NCI-H128 (cell line): ENCODE results near the gene FSTL5.

ENCODE experiments used
- DNase-seq: peaks from one replicate; lab custom pipeline; 2025; ENCODE audit not compliant: unreplicated experiment; lab: John Stamatoyannopoulos, UW

The FSTL5 gene

DNA sequence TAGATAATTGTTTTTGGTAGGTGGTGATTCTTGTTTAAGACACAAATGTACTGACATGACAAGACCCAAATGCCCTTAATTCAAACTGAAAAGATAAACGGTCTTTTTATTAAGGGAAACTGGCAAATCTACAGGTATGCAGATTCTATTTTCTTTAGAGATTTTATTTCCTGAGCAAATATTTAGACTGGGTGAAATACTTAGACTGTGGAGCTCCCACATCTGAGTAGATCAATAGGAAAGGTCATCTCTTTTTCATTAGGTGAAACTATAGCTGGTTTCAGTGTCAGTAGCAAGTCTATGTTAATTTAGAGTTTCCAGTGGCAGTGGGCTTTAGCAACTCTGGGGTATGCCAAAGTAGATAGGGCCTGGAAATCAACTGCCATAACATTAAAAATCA lies 446.7 kb downstream of the FSTL5 start:
- DNase-seq, result no peak

GRCh38 chr4:161714931-161715330 lies 448.9 kb downstream of the FSTL5 start:
- no peak for DNase-seq

DNA sequence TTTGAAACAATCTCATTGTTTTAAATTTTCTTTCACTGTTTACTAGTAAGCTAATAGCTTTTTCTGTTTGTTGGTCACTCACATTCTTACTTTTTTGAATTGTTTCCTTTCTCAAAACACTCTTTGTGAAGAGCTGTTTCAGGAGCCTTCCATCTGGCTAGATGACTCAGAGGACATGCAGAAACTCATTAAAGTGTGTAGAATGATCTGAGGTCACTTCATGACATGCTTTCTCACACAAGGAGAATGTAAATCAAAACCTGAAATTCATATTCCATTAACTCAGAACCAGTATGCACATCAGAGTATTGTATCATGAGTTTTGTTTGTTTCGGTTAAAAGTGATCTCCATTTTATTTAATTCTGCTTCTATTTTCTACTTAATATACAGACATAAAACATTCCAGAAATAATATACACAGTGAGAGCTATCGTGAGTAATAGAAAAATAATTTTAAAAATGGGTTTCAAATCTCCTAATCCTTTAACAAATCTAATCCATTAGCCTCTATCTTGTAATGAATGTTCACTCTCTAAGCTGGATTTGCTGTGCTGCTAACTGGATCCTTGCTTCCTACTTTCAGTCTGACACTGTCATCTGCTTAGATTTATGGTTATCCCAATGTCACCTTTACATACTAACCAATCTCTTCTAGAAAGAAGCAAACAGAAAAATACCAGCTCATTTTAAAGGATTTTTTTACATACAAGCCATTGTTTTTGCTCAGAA lies 449.6 kb downstream of the FSTL5 start:
- DNase-seq, result no peak

- DNase-seq, result no peak
Measured at GRCh38 chr4:161704653-161705052, 459.1 kb downstream of the FSTL5 start.

DNA sequence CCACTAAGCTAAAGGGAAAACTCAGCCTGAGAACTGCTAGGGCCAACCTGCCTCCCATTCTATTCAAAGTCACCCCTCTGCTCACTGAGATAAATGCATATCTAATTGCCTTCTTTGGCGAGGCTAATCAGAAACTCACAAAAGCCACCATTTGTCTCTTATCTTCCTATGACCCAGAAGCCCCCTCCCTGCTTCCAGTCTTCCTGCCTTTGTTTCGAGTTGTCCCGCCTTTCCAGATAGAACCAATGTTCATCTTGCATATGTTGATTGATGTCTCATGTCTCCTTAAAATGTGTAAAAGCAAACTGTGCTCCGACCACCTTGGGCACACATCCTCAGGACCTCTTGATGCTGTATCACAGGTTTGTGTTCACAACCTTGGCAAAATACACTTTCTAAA lies 459.8 kb downstream of the FSTL5 start:
- DNase-seq, result no peak

- DNase-seq, result no peak
Measured at GRCh38 chr4:161702287-161702686, 461.5 kb downstream of the FSTL5 start.

- DNase-seq, result no peak
Measured at GRCh38 chr4:161696944-161697343, 466.9 kb downstream of the FSTL5 start.

- DNase-seq, result no peak
Measured at GRCh38 chr4:161680146-161680545, 483.7 kb downstream of the FSTL5 start.

GRCh38 chr4:161664740-161665139 lies 499.1 kb downstream of the FSTL5 start:
- no peak for DNase-seq

DNA sequence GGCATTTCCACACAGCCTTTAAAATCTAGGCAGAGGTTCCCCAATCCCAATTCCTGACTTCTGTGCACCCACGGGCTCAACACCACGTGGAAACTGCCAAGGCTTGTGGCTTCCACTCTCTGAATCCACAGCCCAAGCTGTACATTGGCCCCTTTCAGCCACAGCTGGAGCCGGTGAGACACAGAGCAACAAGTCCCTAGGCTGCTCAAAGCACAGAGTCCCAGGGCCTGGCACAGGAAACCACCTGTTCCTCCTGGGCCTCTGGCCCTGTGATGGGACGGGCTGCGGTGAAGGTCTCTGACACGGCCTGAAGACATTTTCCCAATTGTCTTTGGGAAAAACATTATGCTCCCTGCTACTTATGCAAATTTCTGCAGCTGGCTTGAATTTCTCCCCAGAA lies 500.0 kb downstream of the FSTL5 start:
- DNase-seq, result no peak

- DNase-seq, result no peak
Measured at GRCh38 chr4:161658676-161659075, 505.1 kb downstream of the FSTL5 start.

DNA sequence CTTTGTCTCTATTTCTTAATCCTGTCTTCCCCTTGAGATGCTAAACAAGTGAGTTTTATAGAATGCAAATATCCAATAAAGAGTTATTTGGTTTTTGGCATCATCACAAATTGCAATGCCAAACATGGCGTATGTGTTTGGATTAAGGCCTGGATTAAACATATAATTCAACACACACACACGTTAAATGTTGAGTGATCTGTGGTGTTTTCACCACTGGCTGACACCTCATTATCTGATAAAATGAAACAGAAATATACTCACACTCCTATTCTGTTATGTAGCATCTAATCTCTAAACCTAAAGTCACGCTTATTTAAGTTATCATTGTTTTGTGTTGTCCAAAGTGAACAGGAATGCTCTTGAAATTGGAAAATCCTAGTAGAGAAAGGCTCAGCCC lies 506.2 kb downstream of the FSTL5 start:
- DNase-seq, result no peak

GRCh38 chr4:161656594-161656993 lies 507.2 kb downstream of the FSTL5 start:
- DNase-seq, result no peak

GRCh38 chr4:161655148-161655547 lies 508.7 kb downstream of the FSTL5 start:
- no peak for DNase-seq

GRCh38 chr4:161653697-161654096 lies 510.1 kb downstream of the FSTL5 start:
- DNase-seq, result no peak

DNA sequence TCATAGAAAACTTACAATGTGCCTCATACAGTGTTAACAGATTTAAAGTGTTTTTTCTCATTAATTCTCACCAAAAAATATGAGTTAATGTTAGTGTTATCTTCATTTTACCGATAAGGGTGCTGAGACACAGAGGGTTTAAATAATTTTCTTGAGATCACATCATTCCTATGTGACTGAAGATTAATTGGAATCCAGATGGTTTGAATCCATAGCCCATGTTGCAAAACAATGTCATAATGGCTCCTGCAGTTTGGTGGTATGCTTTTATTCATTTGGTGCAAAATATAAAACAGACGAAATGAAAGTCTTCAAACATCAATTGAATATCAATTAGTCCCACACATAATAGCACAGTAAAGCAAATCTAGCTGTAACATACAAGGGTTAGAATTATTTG lies 512.2 kb downstream of the FSTL5 start:
- no peak for DNase-seq

DNA sequence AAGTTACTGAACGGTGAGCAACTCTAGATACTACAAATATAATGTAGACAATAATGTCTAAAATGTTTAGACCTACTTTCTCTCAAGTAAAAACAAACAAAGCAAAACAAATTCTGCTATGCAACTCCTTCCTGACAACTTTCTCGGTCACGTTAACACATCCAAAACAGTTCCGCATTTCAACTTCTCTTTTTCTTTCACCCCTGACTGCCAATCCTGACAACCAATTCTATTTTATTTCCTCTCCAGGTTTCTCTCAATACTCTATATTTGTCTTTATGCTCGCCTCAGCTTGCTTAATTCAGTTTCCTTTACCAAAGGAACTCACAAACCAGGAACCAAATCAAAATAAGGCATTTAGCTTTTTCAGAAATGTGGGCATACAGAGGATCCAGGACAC lies 513.0 kb downstream of the FSTL5 start:
- DNase-seq, result no peak

- no peak for DNase-seq
Measured at GRCh38 chr4:161647757-161648156, 516.0 kb downstream of the FSTL5 start.

- DNase-seq, result no peak
Measured at GRCh38 chr4:161642708-161643107, 521.1 kb downstream of the FSTL5 start.

GRCh38 chr4:161629694-161630441 lies 533.9 kb downstream of the FSTL5 start:
- no peak for DNase-seq

GRCh38 chr4:161604516-161605300 lies 559.1 kb downstream of the FSTL5 start:
- DNase-seq, result no peak

DNA sequence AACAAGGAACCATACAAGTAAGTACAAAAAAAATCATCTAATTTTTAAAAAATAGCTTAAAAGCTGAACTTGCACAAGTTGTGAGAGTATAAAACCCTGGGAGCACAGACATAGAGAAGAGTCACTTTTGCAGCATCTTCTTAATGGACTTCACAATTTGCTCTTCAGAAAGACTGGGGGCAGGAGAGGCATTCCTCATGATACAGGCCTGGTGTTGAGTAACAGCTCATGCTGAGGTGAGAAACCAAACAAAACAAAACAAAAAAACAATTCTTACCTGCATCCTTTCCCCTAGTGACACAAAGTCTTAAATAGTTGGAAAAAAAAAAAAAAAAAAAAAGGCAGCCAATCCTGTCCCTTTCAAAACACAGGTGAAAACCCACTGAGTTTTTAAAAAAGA lies 562.8 kb downstream of the FSTL5 start:
- DNase-seq, result no peak
